Upper lobe of right lung (tissue), 1 donor: ENCODE data around the gene MINDY4B. TPM values are rescaled to one million over a fixed set of nuclear protein-coding genes. Genes with fewer than 3 reads are reported as not detected.

Experiments used
- ATAC-seq: fragments of 200-7000 bp; cut with Tn5 transposase; one replicate; pipeline ENCODE4 v1.9.1; 2020; ENCODE audit warnings: mild to moderate bottlenecking, moderate library complexity
- DNase-seq: peaks from one replicate; pipeline ENCODE4 v3.0.0-alpha.2; 2020
- H3K27ac ChIP-seq: fragments of 200-600 bp; one replicate; pipeline ENCODE4 v1.8.0; 2022
- H3K27me3 ChIP-seq: fragments of 200-600 bp; one replicate; pipeline ENCODE4 v1.8.0; 2022; ENCODE audit warnings: mild to moderate bottlenecking
- H3K36me3 ChIP-seq: fragments of 200-600 bp; one replicate; pipeline ENCODE4 v1.8.0; 2022
- H3K4me1 ChIP-seq: fragments of 200-600 bp; one replicate; pipeline ENCODE4 v1.8.0; 2022
- H3K4me3 ChIP-seq: fragments of 200-600 bp; one replicate; pipeline ENCODE4 v1.8.0; 2022; ENCODE audit warnings: mild to moderate bottlenecking
- H3K9me3 ChIP-seq: fragments of 200-600 bp; one replicate; pipeline ENCODE4 v1.8.0; 2022
- CTCF ChIP-seq: fragments of 200-600 bp; IDR thresholded peaks from one replicate; pipeline ENCODE4 v1.8.0; 2022; ENCODE audit warnings: antibody characterized with exemption
- intact Hi-C: fragments of 100-400 bp; cut with DNase I; formaldehyde crosslinking; loops from one replicate; pipeline ENCODE4 v1.11.0; 2022
- total RNA-seq: library from RNA; stranded (reverse); fragmentation: NEBNext Ultra II Directional; extraction: Animal tissue kit (Norgen Biotek cat#: 25700); gene quantifications from one replicate; pipeline ENCODE4 v1.2.1, GENCODE V29; 2021
- donor health status: DM: no; HTN: yes; CAD: no; lungs with severe emphysema.

The MINDY4B gene
- total RNA-seq, 1 donor from 2014 or later = not detected

- TF ChIP-seq CTCF = no peak
- Histone ChIP-seq H3K4me3 (no peak overlapping the region), H3K27ac (no peak overlapping the region), H3K4me1 (no peaks in the 10 kb centered on the region), H3K36me3 (no peaks in the 10 kb centered on the region), H3K9me3 (no peaks in the 10 kb centered on the region), H3K27me3 (no peaks in the 10 kb centered on the region)
- intact Hi-C loops = no loop called here
- no peak for DNase-seq
- no peak for ATAC-seq
Observed at GRCh38 chr3:150825916-150826377, 79.3 kb downstream of the MINDY4B start.

GRCh38 chr3:150825192-150825915 is 79.9 kb downstream of the MINDY4B start:
- intact Hi-C loops = no loop called here
- H3K27me3 ChIP-seq = no peaks in the 10 kb centered on the region
- H3K36me3 ChIP-seq = no peaks in the 10 kb centered on the region
- TF ChIP-seq CTCF = no peak
- no peak overlapping the region for H3K27ac ChIP-seq
- no peaks in the 10 kb centered on the region for H3K9me3 ChIP-seq
- H3K4me3 ChIP-seq = no peak overlapping the region
- ATAC-seq (peak; percentile 21), DNase-seq (no peak)
- H3K4me1 ChIP-seq = no peaks in the 10 kb centered on the region

GRCh38 chr3:150823277-150823676 is 82.0 kb downstream of the MINDY4B start:
- H3K4me1 ChIP-seq = no peaks in the 10 kb centered on the region
- no peak for ATAC-seq
- no peaks in the 10 kb centered on the region for H3K36me3 ChIP-seq
- H3K4me3 ChIP-seq = no peak overlapping the region
- H3K27ac ChIP-seq = no peak overlapping the region
- DNase-seq = no peak
- no peak for TF ChIP-seq CTCF
- H3K9me3 ChIP-seq = no peaks in the 10 kb centered on the region
- no peaks in the 10 kb centered on the region for H3K27me3 ChIP-seq
- intact Hi-C loops = no loop called here

- Histone ChIP-seq H3K27me3 (no peaks in the 10 kb centered on the region), H3K27ac (no peak overlapping the region), H3K36me3 (no peaks in the 10 kb centered on the region), H3K9me3 (no peaks in the 10 kb centered on the region), H3K4me1 (no peaks in the 10 kb centered on the region), H3K4me3 (no peak overlapping the region)
- DNase-seq (no peak), ATAC-seq (no peak)
- no peak for TF ChIP-seq CTCF
- intact Hi-C loops = no loop called here
Observed at GRCh38 chr3:150822636-150823035, 82.6 kb downstream of the MINDY4B start.

Other genes starting within 250 kb of the MINDY4B start
- gene ERICH6, start 201.5 kb downstream of the MINDY4B start, total RNA-seq = not detected
- gene SIAH2, start 142.3 kb downstream of the MINDY4B start, total RNA-seq = 16.9 TPM
- not detected for gene CLRN1, start 67.3 kb upstream of the MINDY4B start, total RNA-seq
- 0.69 TPM for gene MED12L, start 180.2 kb upstream of the MINDY4B start, total RNA-seq